Ovary (tissue), 3 donors: ENCODE results near the gene TAPBP.

Experiments used
- POLR2A ChIP-seq: fragments of 450-650 bp; IDR thresholded peaks from one replicate; pipeline ENCODE4 v1.6.1; 2017; ENCODE audit warnings: antibody characterized with exemption, mild to moderate bottlenecking, moderate library complexity
- TF ChIP-seq, protein P1 (sequence below), 3 donors: fragments of 450-650 bp in 2 of 3; fragments of 200-600 bp in 1 of 3; IDR thresholded peaks; one replicate each; pipeline versions ENCODE4 v1.5.1 to v1.8.0; 2016 to 2022; ENCODE audit warnings: antibody characterized with exemption in 3 of 3, mild to moderate bottlenecking in 1 of 3
- donor health status: DM: no; HTN: no; CAD: no.

DNA sequence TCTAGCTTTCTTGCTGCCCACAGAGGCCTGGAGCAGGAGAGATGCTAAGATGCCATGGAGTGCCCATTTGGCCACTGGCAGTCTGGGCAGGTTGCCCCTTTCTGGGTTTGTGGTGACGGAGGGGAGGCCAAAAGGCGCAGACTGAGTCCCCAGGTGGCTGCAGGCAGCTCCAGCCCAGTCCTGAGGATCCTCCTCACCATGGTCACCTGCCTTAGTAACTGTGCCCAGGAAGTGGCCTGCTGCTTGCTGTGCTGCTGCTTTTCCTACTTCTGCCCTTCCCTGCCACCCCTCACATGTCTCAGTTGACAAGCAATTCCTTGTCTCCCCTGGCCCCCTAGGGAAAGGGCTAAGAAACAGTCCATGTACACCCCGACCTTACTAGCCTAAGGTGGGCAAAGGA is 42.4 kb upstream of the TAPBP start:
- TF ChIP-seq, protein P1, sequence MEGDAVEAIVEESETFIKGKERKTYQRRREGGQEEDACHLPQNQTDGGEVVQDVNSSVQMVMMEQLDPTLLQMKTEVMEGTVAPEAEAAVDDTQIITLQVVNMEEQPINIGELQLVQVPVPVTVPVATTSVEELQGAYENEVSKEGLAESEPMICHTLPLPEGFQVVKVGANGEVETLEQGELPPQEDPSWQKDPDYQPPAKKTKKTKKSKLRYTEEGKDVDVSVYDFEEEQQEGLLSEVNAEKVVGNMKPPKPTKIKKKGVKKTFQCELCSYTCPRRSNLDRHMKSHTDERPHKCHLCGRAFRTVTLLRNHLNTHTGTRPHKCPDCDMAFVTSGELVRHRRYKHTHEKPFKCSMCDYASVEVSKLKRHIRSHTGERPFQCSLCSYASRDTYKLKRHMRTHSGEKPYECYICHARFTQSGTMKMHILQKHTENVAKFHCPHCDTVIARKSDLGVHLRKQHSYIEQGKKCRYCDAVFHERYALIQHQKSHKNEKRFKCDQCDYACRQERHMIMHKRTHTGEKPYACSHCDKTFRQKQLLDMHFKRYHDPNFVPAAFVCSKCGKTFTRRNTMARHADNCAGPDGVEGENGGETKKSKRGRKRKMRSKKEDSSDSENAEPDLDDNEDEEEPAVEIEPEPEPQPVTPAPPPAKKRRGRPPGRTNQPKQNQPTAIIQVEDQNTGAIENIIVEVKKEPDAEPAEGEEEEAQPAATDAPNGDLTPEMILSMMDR (IDR thresholded peaks at IDR 0.05) = no peak
- TF ChIP-seq POLR2A = no peak
